CD14-positive monocyte (primary cell): ENCODE data around the gene RBSN. TPM values are rescaled to one million over a fixed set of nuclear protein-coding genes. Genes with fewer than 3 reads are reported as not detected.
A peak's percentile ranks its signal among the peaks of the same experiment; 100 is the strongest.

Experiments
- DNase-seq, 3 donors: peaks; one replicate each; pipeline ENCODE4 v3.0.0-alpha.2; 2011 to 2022
- H2AFZ ChIP-seq: 2 replicates; pipeline ENCODE4 v1.6.0; 2012; ENCODE audit warnings: mild to moderate bottlenecking, low read depth, low read length, inconsistent platforms; ENCODE audit not compliant: insufficient read depth, poor library complexity, severe bottlenecking
- H3K27ac ChIP-seq, 2 donors: 1 replicate in 1 of 2; 2 replicates in 1 of 2; pipeline ENCODE4 v1.5.1; 2012 to 2013; ENCODE audit warnings: low read length in 2 of 2, control low read depth in 1 of 2, inconsistent platforms in 1 of 2, low read depth in 1 of 2, mild to moderate bottlenecking in 1 of 2
- H3K27me3 ChIP-seq, 2 donors: one replicate each; pipeline versions ENCODE4 v1.6.0 to v1.6.1; 2011 to 2013; ENCODE audit warnings: low read length in 2 of 2; ENCODE audit not compliant: control insufficient read depth in 2 of 2, insufficient read depth in 2 of 2
- H3K36me3 ChIP-seq, 2 donors: replicated peaks in 1 of 2; 1 replicate in 1 of 2; 2 replicates in 1 of 2; pipeline versions ENCODE4 v1.5.1 to v1.6.1; 2012 to 2013; ENCODE audit warnings: low read length in 2 of 2, control low read depth in 1 of 2, inconsistent platforms in 1 of 2, mild to moderate bottlenecking in 1 of 2; ENCODE audit not compliant: insufficient read depth in 2 of 2, control insufficient read depth in 1 of 2
- H3K4me1 ChIP-seq, 2 donors: 1 replicate in 1 of 2; 2 replicates in 1 of 2; pipeline versions ENCODE4 v1.5.1 to v1.6.1; 2012 to 2013; ENCODE audit warnings: low read length in 2 of 2, control low read depth in 1 of 2, inconsistent platforms in 1 of 2, mild to moderate bottlenecking in 1 of 2, moderate library complexity in 1 of 2; ENCODE audit not compliant: insufficient read depth in 2 of 2, control insufficient read depth in 1 of 2
- H3K4me2 ChIP-seq: replicated peaks from 2 replicates; pipeline ENCODE3; 2012; ENCODE audit warnings: low read length, moderate library complexity, mild to moderate bottlenecking; ENCODE audit not compliant: poor library complexity, severe bottlenecking; ENCODE audit errors: extremely low read depth
- H3K4me3 ChIP-seq, 3 experiments: fragments of 200-600 bp in 1 of 3; sonication (generic) in 1 of 3; replicated peaks in 1 of 3; 1 replicate in 2 of 3; 2 replicates in 1 of 3; pipeline ENCODE4 v1.5.1; 2011 to 2013; ENCODE audit warnings: low read length in 3 of 3, mild to moderate bottlenecking in 3 of 3, control low read depth in 2 of 3, low read depth in 2 of 3, inconsistent platforms in 1 of 3, moderate library complexity in 1 of 3
- H3K79me2 ChIP-seq: 2 replicates; pipeline ENCODE4 v1.6.0; 2012; ENCODE audit warnings: mild to moderate bottlenecking, control low read depth, inconsistent platforms, low read length, moderate library complexity; ENCODE audit not compliant: insufficient read depth
- H3K9ac ChIP-seq: 2 replicates; pipeline ENCODE4 v1.6.0; 2017; ENCODE audit warnings: low read length, mild to moderate bottlenecking; ENCODE audit not compliant: insufficient read depth, poor library complexity, severe bottlenecking
- H3K9me3 ChIP-seq, 2 donors: replicated peaks in 1 of 2; 1 replicate in 1 of 2; 2 replicates in 1 of 2; pipeline versions ENCODE4 v1.5.1 to v1.6.1; 2012 to 2013; ENCODE audit warnings: low read length in 2 of 2, control low read depth in 1 of 2; ENCODE audit not compliant: control insufficient read depth in 1 of 2, insufficient read depth in 1 of 2
- H4K20me1 ChIP-seq: 2 replicates; pipeline ENCODE4 v1.6.0; 2012; ENCODE audit warnings: mild to moderate bottlenecking, low read length, control low read depth, moderate library complexity; ENCODE audit not compliant: insufficient read depth
- H3K27ac Mint-ChIP-seq, 7 donors: one replicate each; pipeline ENCODE4 v1.8.0; 2020; ENCODE audit warnings: mild to moderate bottlenecking in 7 of 7, mixed read lengths in 7 of 7, moderate library complexity in 6 of 7, inconsistent platforms in 2 of 7
- H3K27me3 Mint-ChIP-seq, 3 donors: one replicate each; pipeline ENCODE4 v1.8.0; 2021 to 2022; ENCODE audit warnings: low read depth in 3 of 3, mild to moderate bottlenecking in 3 of 3, mixed read lengths in 3 of 3, moderate library complexity in 3 of 3, inconsistent platforms in 1 of 3
- H3K36me3 Mint-ChIP-seq, 2 donors: one replicate each; pipeline ENCODE4 v1.8.0; 2020; ENCODE audit warnings: mixed read lengths in 2 of 2, inconsistent platforms in 1 of 2, mild to moderate bottlenecking in 1 of 2
- H3K4me1 Mint-ChIP-seq: one replicate; pipeline ENCODE4 v1.8.0; 2020; ENCODE audit warnings: mild to moderate bottlenecking, mixed read lengths
- H3K4me3 Mint-ChIP-seq, 2 donors: one replicate each; pipeline ENCODE4 v1.8.0; 2020; ENCODE audit warnings: mild to moderate bottlenecking in 2 of 2, mixed read lengths in 2 of 2, moderate library complexity in 1 of 2
- H3K9me3 Mint-ChIP-seq, 7 donors: one replicate each; pipeline ENCODE4 v1.8.0; 2020 to 2022; ENCODE audit warnings: mixed read lengths in 7 of 7, mild to moderate bottlenecking in 6 of 7, moderate library complexity in 6 of 7, inconsistent platforms in 2 of 7
- CTCF ChIP-seq: fragments of 200-600 bp; IDR thresholded peaks from one replicate; pipeline ENCODE4 v1.8.0; 2022; ENCODE audit warnings: antibody characterized with exemption, mild to moderate bottlenecking
- WGBS: methylation state at CpG from one replicate; pipeline ENCODE4 v1.1.5; 2013; ENCODE audit warnings: missing lambda C conversion rate; ENCODE audit not compliant: insufficient coverage; 5-methylcytosine and 5-hydroxymethylcytosine counted together
- intact Hi-C, 2 donors: fragments of 100-400 bp; cut with micrococcal nuclease; formaldehyde crosslinking; loops; one replicate each; pipeline versions ENCODE4 v1.15.0 to v1.15.1; 2023
- polyA plus RNA-seq, 3 donors: library from polyadenylated mRNA; depleted of rRNA in 1 of 3; unstranded in 2 of 3; stranded (reverse) in 1 of 3; fragments of 300-500 nt in 2 of 3; fragments of >200 nt in 1 of 3; fragmentation: Illumina TruSeq in 2 of 3; gene quantifications; 1 replicate in 2 of 3; 2 replicates in 1 of 3; pipeline ENCODE4 v1.2.3, GENCODE V29; 2012 to 2021

Gene RBSN
- polyA plus RNA-seq, 3 donors, result 6.7 to 10.1 (median 8.1) TPM

- Histone ChIP-seq H3K79me2 (no peaks in the 10 kb centered on the region), H4K20me1 (no peaks in the 10 kb centered on the region), H2AFZ (no peak overlapping the region), H3K4me1 (no peaks in the 10 kb centered on the region), H3K36me3 (no peaks in the 10 kb centered on the region), H3K27me3 (peaks cover 0 to 3% of the 10 kb centered on the region in 2 donors), H3K27ac (no peak overlapping the region), H3K9me3 (no peaks in the 10 kb centered on the region), H3K9ac (no peak overlapping the region), H3K4me3 (no peak overlapping the region), H3K4me2 (no peak overlapping the region)
- no peak overlapping the region for H3K4me3 Mint-ChIP-seq
- intact Hi-C loops, result loop anchor here in 1 of 2 donors (10.0 kb wide), 1 partner anchor 119 kb away; no protein-coding TSS in a partner anchor
- H3K36me3 Mint-ChIP-seq, result no peaks in the 10 kb centered on the region
- DNase-seq, result no peak
- peaks cover 0 to 9% (median 4%) of the 10 kb centered on the region in 7 donors for H3K9me3 Mint-ChIP-seq
- H3K27me3 Mint-ChIP-seq, result peaks cover 8 to 19% (median 9%) of the 10 kb centered on the region in 3 donors
- peaks cover 4% of the 10 kb centered on the region for H3K4me1 Mint-ChIP-seq
- 96% methylated on average over 2 of the region's 2 CpGs for WGBS
- no peak overlapping the region for H3K27ac Mint-ChIP-seq
- TF ChIP-seq CTCF, result no peak
These were observed 17.2 kb upstream of the RBSN start for GRCh38 chr3:15116032-15116669.

GRCh38 chr3:15114466-15115358 lies 15.8 kb upstream of the RBSN start:
- no peaks in the 10 kb centered on the region for H3K79me2 ChIP-seq
- H4K20me1 ChIP-seq, result no peaks in the 10 kb centered on the region
- H3K36me3 ChIP-seq, result no peaks in the 10 kb centered on the region
- Mint-ChIP-seq H3K27ac (peak overlapping the region in 2 of 7 donors; percentile 50 to 72), H3K27me3 (peaks cover 9 to 19% (median 11%) of the 10 kb centered on the region in 3 donors), H3K4me3 (no peak overlapping the region), H3K9me3 (peaks cover 0 to 9% (median 4%) of the 10 kb centered on the region in 7 donors), H3K36me3 (no peaks in the 10 kb centered on the region), H3K4me1 (peaks cover 4% of the 10 kb centered on the region)
- H3K4me2 ChIP-seq, result no peak overlapping the region
- peaks cover 0 to 3% of the 10 kb centered on the region in 2 donors for H3K27me3 ChIP-seq
- no peak overlapping the region for H2AFZ ChIP-seq
- no peak overlapping the region for H3K27ac ChIP-seq
- no peak overlapping the region for H3K9ac ChIP-seq
- TF ChIP-seq CTCF, result no peak
- intact Hi-C loops, result loop anchor here in 1 of 2 donors (10.0 kb wide), 1 partner anchor 120 kb away; no protein-coding TSS in a partner anchor
- no peaks in the 10 kb centered on the region for H3K9me3 ChIP-seq
- WGBS, result 82% methylated on average over 6 of the region's 10 CpGs
- no peak for DNase-seq
- no peaks in the 10 kb centered on the region for H3K4me1 ChIP-seq
- no peak overlapping the region for H3K4me3 ChIP-seq
